Raji (cell line): Measurements from ENCODE around the gene RANBP3L.

Experiments
- POLR2A ChIP-seq: IDR thresholded peaks from 2 replicates; pipeline ENCODE4 v1.6.1; 2011; ENCODE audit warnings: low read depth, low read length, control low read depth; ENCODE audit not compliant: insufficient read depth

The RANBP3L gene

GRCh38 chr5:36300927-36301540 is 668 bp downstream of the RANBP3L start:
- no peak for TF ChIP-seq POLR2A

GRCh38 chr5:36300191-36300926 is 1.3 kb downstream of the RANBP3L start:
- TF ChIP-seq POLR2A = no peak

GRCh38 chr5:36298552-36298951 is 3.1 kb downstream of the RANBP3L start:
- no peak for TF ChIP-seq POLR2A

- TF ChIP-seq POLR2A = no peak
Measured at GRCh38 chr5:36297653-36298052, 4.0 kb downstream of the RANBP3L start.

- TF ChIP-seq POLR2A = no peak
Measured at GRCh38 chr5:36285837-36286615, 15.7 kb downstream of the RANBP3L start.

- TF ChIP-seq POLR2A = no peak
Measured at GRCh38 chr5:36281626-36282025, 20.1 kb downstream of the RANBP3L start.

- TF ChIP-seq POLR2A = no peak
Measured at GRCh38 chr5:36279054-36279698, 22.5 kb downstream of the RANBP3L start.

GRCh38 chr5:36277521-36278176 is 24.1 kb downstream of the RANBP3L start:
- TF ChIP-seq POLR2A = no peak

GRCh38 chr5:36276864-36277263 is 24.8 kb downstream of the RANBP3L start:
- no peak for TF ChIP-seq POLR2A

- TF ChIP-seq POLR2A = no peak
Measured at GRCh38 chr5:36273809-36274526, 27.7 kb downstream of the RANBP3L start.

- no peak for TF ChIP-seq POLR2A
Measured at GRCh38 chr5:36272136-36272690, 29.5 kb downstream of the RANBP3L start.

- no peak for TF ChIP-seq POLR2A
Measured at GRCh38 chr5:36270876-36271575, 30.7 kb downstream of the RANBP3L start.

- no peak for TF ChIP-seq POLR2A
Measured at GRCh38 chr5:36270175-36270574, 31.5 kb downstream of the RANBP3L start.
